Panc1 (cell line): ENCODE measurements around the gene MREG. TPM values are rescaled to one million over a fixed set of nuclear protein-coding genes. Genes with fewer than 3 reads are reported as not detected.

Experiments
- ATAC-seq: fragments of 200-7000 bp; cut with Tn5 transposase; 2 replicates; pipeline ENCODE4 v1.9.1; 2020; ENCODE audit warnings: mild to moderate bottlenecking, moderate library complexity
- BruUV-seq: library from RNA; stranded (reverse); fragments of 400-500 nt; replicated peaks from 2 replicates; lab custom pipeline; 2021; lab: Mats Ljungman, UMichigan
- CTCF ChIA-PET: fragments of 300-600 bp; sonication (Branson Sonifier 250); formaldehyde crosslinking; loops from one replicate; lab custom pipeline; 2022; ENCODE audit warnings: antibody characterized with exemption; lab: Charles Lee
- POLR2A ChIA-PET: fragments of 300-600 bp; sonication (Branson Sonifier 250); formaldehyde crosslinking; loops from one replicate; lab custom pipeline; 2022; ENCODE audit warnings: antibody characterized with exemption; lab: Charles Lee
- DNase-seq: peaks from one replicate; pipeline ENCODE4 v3.0.0-alpha.2; 2010; ENCODE audit warnings: low read depth, low spot score
- H3K27ac ChIP-seq: 2 replicates; pipeline ENCODE4 v1.5.1; 2011; ENCODE audit warnings: mild to moderate bottlenecking, low read length, inconsistent platforms
- H3K27me3 ChIP-seq: fragments of 200-500 bp; sonication (Bioruptor generic); 2 replicates; pipeline ENCODE4 v1.6.0; 2014; ENCODE audit warnings: low read length, inconsistent platforms; ENCODE audit not compliant: control insufficient read depth, insufficient read depth
- H3K36me3 ChIP-seq: fragments of 200-500 bp; sonication (Bioruptor generic); 2 replicates; pipeline ENCODE4 v1.5.1; 2014; ENCODE audit warnings: inconsistent platforms, mild to moderate bottlenecking, low read length, moderate library complexity; ENCODE audit not compliant: control insufficient read depth, insufficient read depth
- H3K4me1 ChIP-seq: 2 replicates; pipeline ENCODE4 v1.5.1; 2011; ENCODE audit warnings: inconsistent platforms, mild to moderate bottlenecking, low read length, moderate library complexity; ENCODE audit not compliant: control insufficient read depth, insufficient read depth
- H3K4me3 ChIP-seq, 2 experiments: 2 replicates each; pipeline ENCODE4 v1.5.1; 2011 to 2012; ENCODE audit warnings: low read depth in 2 of 2, low read length in 2 of 2, mild to moderate bottlenecking in 2 of 2, inconsistent platforms in 1 of 2, moderate library complexity in 1 of 2
- H3K9me3 ChIP-seq: fragments of 200-500 bp; sonication (Bioruptor generic); 2 replicates; pipeline ENCODE4 v1.5.1; 2014; ENCODE audit warnings: low read depth, mild to moderate bottlenecking, inconsistent platforms, low read length, moderate library complexity; ENCODE audit not compliant: control insufficient read depth, insufficient read depth
- CTCF ChIP-seq: fragments of 450-650 bp; IDR thresholded peaks from 2 replicates; pipeline ENCODE4 v1.5.1; 2017; ENCODE audit warnings: mild to moderate bottlenecking
- POLR2AphosphoS5 ChIP-seq: IDR thresholded peaks from 2 replicates; pipeline ENCODE4 v1.6.1; 2012; ENCODE audit warnings: mild to moderate bottlenecking, low read depth, low read length, moderate library complexity
- SIN3A ChIP-seq: IDR thresholded peaks from 2 replicates; pipeline ENCODE4 v1.6.1; 2012; ENCODE audit warnings: low read depth, mild to moderate bottlenecking, low read length, moderate library complexity, borderline replicate concordance; ENCODE audit not compliant: insufficient read depth
- TCF7L2 ChIP-seq: IDR thresholded peaks from 2 replicates; pipeline ENCODE4 v1.6.1; 2011; ENCODE audit warnings: mild to moderate bottlenecking, low read depth, low read length, inconsistent platforms
- in situ Hi-C: cut with HindIII; loops from 2 replicates; pipeline ENCODE4 v1.10.0; 2016; ENCODE audit warnings: low sequenced_read_pairs, low pct_unique_long_range_greater_than_20kb
- intact Hi-C: fragments of 100-400 bp; cut with micrococcal nuclease; formaldehyde crosslinking; loops from one replicate; pipeline ENCODE4 v1.10.0; 2022; ENCODE audit not compliant: unreplicated experiment
- total RNA-seq: library from RNA; stranded (reverse); gene quantifications from one replicate; pipeline ENCODE4 v1.2.1, GENCODE V29; 2021; ENCODE audit not compliant: unreplicated experiment
- TF ChIP-seq, protein P1 (sequence below), 2 experiments: IDR thresholded peaks; 2 replicates each; pipeline ENCODE4 v1.6.1; 2011 to 2012; ENCODE audit warnings: low read depth in 2 of 2, control low read depth in 1 of 2, low read length in 1 of 2, mild to moderate bottlenecking in 1 of 2, moderate library complexity in 1 of 2; ENCODE audit not compliant: insufficient read depth in 1 of 2

The MREG gene
- total RNA-seq, 1 experiment from 2014 or later = 19.2 TPM

GRCh38 chr2:215914777-215915165, 98.6 kb downstream of the MREG start:
- H3K36me3 ChIP-seq = no peaks in the 10 kb centered on the region
- H3K27ac ChIP-seq = no peak overlapping the region
- POLR2A ChIA-PET = no interaction called here
- no peak for DNase-seq
- no peaks in the 10 kb centered on the region for H3K4me1 ChIP-seq
- peaks cover 9% of the 10 kb centered on the region for H3K27me3 ChIP-seq
- CTCF ChIA-PET = no interaction called here
- H3K9me3 ChIP-seq = no peaks in the 10 kb centered on the region
- in situ Hi-C loops (no loop called here), intact Hi-C loops (no loop called here)
- no peak for ATAC-seq
- BruUV-seq = no TSS peak
- TF ChIP-seq, protein P1, sequence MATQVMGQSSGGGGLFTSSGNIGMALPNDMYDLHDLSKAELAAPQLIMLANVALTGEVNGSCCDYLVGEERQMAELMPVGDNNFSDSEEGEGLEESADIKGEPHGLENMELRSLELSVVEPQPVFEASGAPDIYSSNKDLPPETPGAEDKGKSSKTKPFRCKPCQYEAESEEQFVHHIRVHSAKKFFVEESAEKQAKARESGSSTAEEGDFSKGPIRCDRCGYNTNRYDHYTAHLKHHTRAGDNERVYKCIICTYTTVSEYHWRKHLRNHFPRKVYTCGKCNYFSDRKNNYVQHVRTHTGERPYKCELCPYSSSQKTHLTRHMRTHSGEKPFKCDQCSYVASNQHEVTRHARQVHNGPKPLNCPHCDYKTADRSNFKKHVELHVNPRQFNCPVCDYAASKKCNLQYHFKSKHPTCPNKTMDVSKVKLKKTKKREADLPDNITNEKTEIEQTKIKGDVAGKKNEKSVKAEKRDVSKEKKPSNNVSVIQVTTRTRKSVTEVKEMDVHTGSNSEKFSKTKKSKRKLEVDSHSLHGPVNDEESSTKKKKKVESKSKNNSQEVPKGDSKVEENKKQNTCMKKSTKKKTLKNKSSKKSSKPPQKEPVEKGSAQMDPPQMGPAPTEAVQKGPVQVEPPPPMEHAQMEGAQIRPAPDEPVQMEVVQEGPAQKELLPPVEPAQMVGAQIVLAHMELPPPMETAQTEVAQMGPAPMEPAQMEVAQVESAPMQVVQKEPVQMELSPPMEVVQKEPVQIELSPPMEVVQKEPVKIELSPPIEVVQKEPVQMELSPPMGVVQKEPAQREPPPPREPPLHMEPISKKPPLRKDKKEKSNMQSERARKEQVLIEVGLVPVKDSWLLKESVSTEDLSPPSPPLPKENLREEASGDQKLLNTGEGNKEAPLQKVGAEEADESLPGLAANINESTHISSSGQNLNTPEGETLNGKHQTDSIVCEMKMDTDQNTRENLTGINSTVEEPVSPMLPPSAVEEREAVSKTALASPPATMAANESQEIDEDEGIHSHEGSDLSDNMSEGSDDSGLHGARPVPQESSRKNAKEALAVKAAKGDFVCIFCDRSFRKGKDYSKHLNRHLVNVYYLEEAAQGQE (IDR thresholded peaks at IDR 0.05; ENCODE audit: insufficient read depth in 1 of 2, low read depth in 2 of 2, low read length in 1 of 2) = no peak
- TF ChIP-seq CTCF (no peak), SIN3A (no peak), TCF7L2 (no peak), POLR2AphosphoS5 (no peak)
- H3K4me3 ChIP-seq = no peak overlapping the region

DNA sequence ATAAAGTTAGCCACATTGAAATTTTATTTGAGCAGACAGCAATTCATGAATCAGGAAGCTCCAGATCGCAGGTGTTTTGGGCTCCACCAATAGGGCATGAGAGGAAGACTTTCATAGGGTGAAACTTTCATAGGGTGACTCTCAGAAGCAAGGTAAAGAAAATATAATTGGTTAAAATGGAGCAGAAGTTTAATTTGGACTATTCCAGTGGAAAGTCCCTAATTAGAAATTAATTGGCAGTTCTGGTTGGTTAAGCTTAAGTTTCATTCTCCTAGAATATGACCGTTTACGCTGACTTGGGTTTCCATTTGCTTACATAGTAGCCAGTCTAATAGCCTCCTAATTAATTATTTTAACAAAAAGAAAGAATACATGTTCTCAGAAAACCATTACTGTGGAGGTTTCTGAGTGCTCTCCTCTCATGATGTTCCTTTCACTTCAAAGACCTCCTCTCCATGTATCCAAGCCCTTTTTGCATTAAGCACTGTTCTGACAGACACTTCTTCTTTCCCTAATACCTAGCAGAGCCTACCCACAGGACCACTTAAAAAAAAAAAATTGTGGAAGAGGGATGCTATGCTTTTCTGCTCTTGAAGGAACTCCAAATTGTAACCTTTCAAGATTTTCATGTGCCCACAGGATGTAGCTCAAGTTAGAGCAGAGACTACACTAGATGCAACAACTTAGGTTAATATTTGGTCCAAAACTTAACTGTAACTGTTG, 99.1 kb downstream of the MREG start:
- POLR2A ChIA-PET = no interaction called here
- CTCF ChIA-PET = no interaction called here
- in situ Hi-C loops (no loop called here), intact Hi-C loops (no loop called here)
- DNase-seq (no peak), ATAC-seq (no peak)
- no TSS peak for BruUV-seq
- no peaks in the 10 kb centered on the region for H3K36me3 ChIP-seq
- TF ChIP-seq CTCF (no peak), SIN3A (no peak), POLR2AphosphoS5 (no peak), TCF7L2 (no peak)
- no peak overlapping the region for H3K27ac ChIP-seq
- peaks cover 11% of the 10 kb centered on the region for H3K27me3 ChIP-seq
- no peak overlapping the region for H3K4me3 ChIP-seq
- no peaks in the 10 kb centered on the region for H3K4me1 ChIP-seq
- no peaks in the 10 kb centered on the region for H3K9me3 ChIP-seq
